Cardiac muscle cell (in vitro differentiated cells and primary cell): ENCODE results near the gene POLE2. TPM values are rescaled to one million over a fixed set of nuclear protein-coding genes. Genes with fewer than 3 reads are reported as not detected.
"Not testable (repeated sequence)": the region's sequence is repeated elsewhere in the genome, so short reads cannot be mapped to it uniquely, and the experiment has no call there.

ENCODE experiments used
- DNase-seq, 2 donors: peaks; one replicate each; pipeline versions ENCODE4 v3.0.0 to v3.0.0-alpha.2; 2010 to 2017; ENCODE audit warnings: low read depth in 1 of 2, low spot score in 1 of 2
- H3K27ac ChIP-seq: fragments of 200-600 bp; sonication (generic); 2 replicates; pipeline ENCODE4 v1.5.1; 2016
- H3K27me3 ChIP-seq: fragments of 200-600 bp; sonication (generic); 2 replicates; pipeline ENCODE4 v1.6.0; 2016; ENCODE audit warnings: control low read depth
- H3K36me3 ChIP-seq: fragments of 200-600 bp; sonication (generic); 2 replicates; pipeline ENCODE4 v1.5.1; 2016; ENCODE audit warnings: control low read depth
- H3K4me1 ChIP-seq: fragments of 200-600 bp; sonication (generic); 2 replicates; pipeline ENCODE4 v1.8.1; 2017; ENCODE audit warnings: low read depth, mild to moderate bottlenecking, mixed run types
- H3K4me3 ChIP-seq: fragments of 200-600 bp; sonication (generic); 2 replicates; pipeline ENCODE4 v1.5.1; 2016; ENCODE audit warnings: mild to moderate bottlenecking
- H3K9me3 ChIP-seq: fragments of 200-600 bp; sonication (generic); 2 replicates; pipeline ENCODE4 v1.5.1; 2017; ENCODE audit warnings: low read depth, mild to moderate bottlenecking, control low read depth
- polyA plus RNA-seq: library from polyadenylated mRNA; unstranded; fragments of >200 nt; fragmentation: Nextera tagmentation; extraction: Ambion mirVana; gene quantifications from 2 replicates; pipeline ENCODE4 v1.2.1, GENCODE V29; 2016
- total RNA-seq: library from RNA; depleted of rRNA; stranded (reverse); fragments of >200 nt; gene quantifications from 2 replicates; pipeline ENCODE4 v1.2.3, GENCODE V29; 2016
- TF ChIP-seq, protein P1 (sequence below): IDR thresholded peaks from 2 replicates; pipeline ENCODE4 v1.5.1; 2012; ENCODE audit warnings: low read depth, mild to moderate bottlenecking, low read length

The POLE2 gene, protein sequence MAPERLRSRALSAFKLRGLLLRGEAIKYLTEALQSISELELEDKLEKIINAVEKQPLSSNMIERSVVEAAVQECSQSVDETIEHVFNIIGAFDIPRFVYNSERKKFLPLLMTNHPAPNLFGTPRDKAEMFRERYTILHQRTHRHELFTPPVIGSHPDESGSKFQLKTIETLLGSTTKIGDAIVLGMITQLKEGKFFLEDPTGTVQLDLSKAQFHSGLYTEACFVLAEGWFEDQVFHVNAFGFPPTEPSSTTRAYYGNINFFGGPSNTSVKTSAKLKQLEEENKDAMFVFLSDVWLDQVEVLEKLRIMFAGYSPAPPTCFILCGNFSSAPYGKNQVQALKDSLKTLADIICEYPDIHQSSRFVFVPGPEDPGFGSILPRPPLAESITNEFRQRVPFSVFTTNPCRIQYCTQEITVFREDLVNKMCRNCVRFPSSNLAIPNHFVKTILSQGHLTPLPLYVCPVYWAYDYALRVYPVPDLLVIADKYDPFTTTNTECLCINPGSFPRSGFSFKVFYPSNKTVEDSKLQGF
- total RNA-seq (2.8 and 4.5 TPM in 2 replicates), polyA plus RNA-seq (9.0 and 11.8 TPM in 2 replicates)

DNA sequence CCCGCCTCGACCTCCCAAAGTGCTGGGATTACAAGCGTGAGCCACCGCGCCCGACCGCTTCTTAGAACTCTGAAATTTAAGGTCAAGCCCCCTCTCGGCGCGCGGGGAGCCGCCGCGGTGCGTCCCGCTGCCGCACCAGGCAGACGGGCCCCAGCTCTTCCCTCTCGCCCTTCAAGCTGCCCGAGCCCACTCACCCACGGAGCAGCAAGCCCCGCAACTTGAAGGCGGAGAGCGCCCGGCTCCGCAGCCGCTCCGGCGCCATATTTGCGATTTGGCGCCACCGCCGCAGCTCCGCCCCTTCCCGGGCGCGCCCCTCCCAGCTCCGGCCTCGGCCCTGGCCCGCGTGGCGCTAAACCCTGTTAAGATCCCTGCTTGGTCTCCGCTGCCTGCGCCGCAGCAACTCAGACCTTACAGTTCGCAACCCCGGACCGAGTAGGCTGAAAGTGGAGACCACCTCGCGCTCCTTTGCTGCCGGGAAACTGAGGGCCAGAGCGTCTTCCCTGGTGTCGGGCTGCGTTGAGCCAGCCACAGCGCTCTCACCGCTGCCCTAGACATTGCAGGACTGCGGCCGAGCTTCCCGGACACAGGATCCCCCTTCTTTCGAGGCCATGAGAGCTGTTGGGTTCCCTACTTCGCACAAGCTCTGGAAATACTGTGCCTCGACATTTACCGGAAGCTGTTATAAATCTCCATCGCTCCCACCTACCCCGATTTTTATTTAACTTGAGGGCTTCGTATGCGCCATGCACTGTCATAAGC, at the start of gene POLE2:
TSS of gene POLE2 (minus strand) at position 273 of the 759 bp plus-strand sequence. CDS start at position 262, 11 bp downstream.
- H3K4me1 ChIP-seq: peaks cover 3% of the 10 kb centered on the region
- H3K36me3 ChIP-seq: no peaks in the 10 kb centered on the region
- peak; percentile 80 to 87 for DNase-seq
- H3K27me3 ChIP-seq: no peaks in the 10 kb centered on the region
- H3K4me3 ChIP-seq: peak within 1 kb of the TSS; percentile 59
- peak within 1 kb of the TSS; percentile 84 for H3K27ac ChIP-seq
- TF ChIP-seq, protein P1, sequence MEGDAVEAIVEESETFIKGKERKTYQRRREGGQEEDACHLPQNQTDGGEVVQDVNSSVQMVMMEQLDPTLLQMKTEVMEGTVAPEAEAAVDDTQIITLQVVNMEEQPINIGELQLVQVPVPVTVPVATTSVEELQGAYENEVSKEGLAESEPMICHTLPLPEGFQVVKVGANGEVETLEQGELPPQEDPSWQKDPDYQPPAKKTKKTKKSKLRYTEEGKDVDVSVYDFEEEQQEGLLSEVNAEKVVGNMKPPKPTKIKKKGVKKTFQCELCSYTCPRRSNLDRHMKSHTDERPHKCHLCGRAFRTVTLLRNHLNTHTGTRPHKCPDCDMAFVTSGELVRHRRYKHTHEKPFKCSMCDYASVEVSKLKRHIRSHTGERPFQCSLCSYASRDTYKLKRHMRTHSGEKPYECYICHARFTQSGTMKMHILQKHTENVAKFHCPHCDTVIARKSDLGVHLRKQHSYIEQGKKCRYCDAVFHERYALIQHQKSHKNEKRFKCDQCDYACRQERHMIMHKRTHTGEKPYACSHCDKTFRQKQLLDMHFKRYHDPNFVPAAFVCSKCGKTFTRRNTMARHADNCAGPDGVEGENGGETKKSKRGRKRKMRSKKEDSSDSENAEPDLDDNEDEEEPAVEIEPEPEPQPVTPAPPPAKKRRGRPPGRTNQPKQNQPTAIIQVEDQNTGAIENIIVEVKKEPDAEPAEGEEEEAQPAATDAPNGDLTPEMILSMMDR: no peak
- no peaks in the 10 kb centered on the region for H3K9me3 ChIP-seq

DNA sequence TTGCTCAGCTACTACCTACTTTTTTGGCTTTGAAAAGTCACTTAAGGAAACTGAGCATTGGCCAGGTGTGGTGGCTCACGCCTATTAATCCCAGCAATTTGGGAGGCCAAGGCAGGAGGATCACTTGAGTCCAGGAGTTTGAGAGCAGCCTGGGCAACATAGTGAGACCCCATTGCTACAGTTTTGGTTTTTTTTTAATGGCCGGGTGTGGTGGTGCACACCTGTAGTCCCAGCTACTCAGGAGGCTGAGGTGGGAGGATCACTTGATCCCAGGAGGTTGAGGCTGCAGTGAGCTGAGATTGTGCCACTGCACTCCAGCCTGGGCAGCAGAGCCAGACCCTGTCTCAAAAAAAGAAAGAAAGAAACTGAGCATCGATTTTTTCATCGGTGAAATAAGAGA, 47.7 kb upstream of the POLE2 start:
- H3K36me3 ChIP-seq, H3K4me3 ChIP-seq, H3K4me1 ChIP-seq, H3K27ac ChIP-seq, H3K9me3 ChIP-seq, DNase-seq, H3K27me3 ChIP-seq: not testable (repeated sequence)

DNA sequence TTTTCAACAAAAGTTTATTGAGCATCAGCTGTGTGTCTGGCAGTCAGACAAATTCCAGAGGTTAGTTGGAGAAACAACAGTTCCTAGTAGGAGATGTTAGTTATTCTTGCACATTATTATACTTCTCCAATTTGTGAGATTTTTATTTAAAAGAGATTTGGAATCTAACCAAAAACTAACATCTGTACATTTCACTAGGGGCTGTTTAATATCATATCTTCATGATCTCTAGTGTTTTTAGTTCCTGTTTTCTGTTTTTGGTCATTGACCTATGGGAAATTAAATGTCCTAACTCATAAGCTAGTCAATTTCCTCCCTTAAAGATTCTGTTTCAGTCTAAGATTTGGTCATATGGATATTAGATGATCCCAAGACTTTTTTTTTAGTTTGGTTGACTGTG, 45.8 kb upstream of the POLE2 start:
- no peak overlapping the region for H3K4me3 ChIP-seq
- no peaks in the 10 kb centered on the region for H3K4me1 ChIP-seq
- H3K36me3 ChIP-seq: no peaks in the 10 kb centered on the region
- H3K9me3 ChIP-seq: no peaks in the 10 kb centered on the region
- TF ChIP-seq, protein P1: no peak
- no peak overlapping the region for H3K27ac ChIP-seq
- no peaks in the 10 kb centered on the region for H3K27me3 ChIP-seq
- DNase-seq: no peak

DNA sequence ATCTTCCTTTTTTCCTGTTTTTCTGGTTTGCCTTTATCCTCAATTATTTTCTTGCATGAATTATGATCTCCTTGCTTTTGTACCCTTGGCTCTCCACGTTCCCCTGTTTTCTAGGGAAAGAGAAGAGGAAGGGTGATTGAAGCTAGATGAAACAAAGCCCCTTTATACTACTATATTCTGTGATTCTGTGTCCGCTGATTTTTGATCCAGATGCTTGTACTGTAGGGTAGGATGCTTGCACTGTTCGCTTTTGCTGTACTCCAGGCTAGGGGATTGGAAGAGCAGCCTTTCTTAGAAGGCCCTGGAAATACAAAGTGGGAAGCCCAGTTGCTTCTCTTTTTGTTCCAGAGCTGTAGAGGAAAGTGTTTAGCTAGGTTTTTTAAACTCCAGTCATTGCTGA, 44.9 kb upstream of the POLE2 start:
- no peak for DNase-seq
- H3K4me1 ChIP-seq: no peaks in the 10 kb centered on the region
- H3K27me3 ChIP-seq: no peaks in the 10 kb centered on the region
- no peaks in the 10 kb centered on the region for H3K9me3 ChIP-seq
- H3K27ac ChIP-seq: no peak overlapping the region
- TF ChIP-seq, protein P1: no peak
- no peak overlapping the region for H3K4me3 ChIP-seq
- H3K36me3 ChIP-seq: no peaks in the 10 kb centered on the region

DNA sequence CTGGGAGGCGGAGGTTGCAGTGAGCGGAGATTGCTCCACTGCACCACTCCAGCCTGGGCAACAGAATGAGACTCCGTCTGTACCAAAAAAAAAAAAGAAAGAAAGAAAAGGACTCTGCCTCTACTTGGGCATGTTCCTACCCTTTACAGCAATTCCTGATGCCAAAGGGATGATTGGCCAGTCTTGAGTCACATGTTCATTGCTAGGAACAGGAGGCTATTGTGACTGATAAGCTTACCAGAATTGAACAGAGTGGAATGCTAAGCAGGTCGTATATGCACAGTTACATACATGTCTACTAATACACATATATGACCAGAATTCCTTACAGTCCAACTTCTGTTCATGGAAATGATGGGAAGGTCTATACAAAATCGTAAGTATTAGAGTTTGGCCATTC, 39.2 kb upstream of the POLE2 start:
- no peaks in the 10 kb centered on the region for H3K4me1 ChIP-seq
- no peaks in the 10 kb centered on the region for H3K9me3 ChIP-seq
- H3K27ac ChIP-seq: no peak overlapping the region
- no peak overlapping the region for H3K4me3 ChIP-seq
- H3K36me3 ChIP-seq: no peaks in the 10 kb centered on the region
- TF ChIP-seq, protein P1: no peak
- DNase-seq: no peak
- no peaks in the 10 kb centered on the region for H3K27me3 ChIP-seq

DNA sequence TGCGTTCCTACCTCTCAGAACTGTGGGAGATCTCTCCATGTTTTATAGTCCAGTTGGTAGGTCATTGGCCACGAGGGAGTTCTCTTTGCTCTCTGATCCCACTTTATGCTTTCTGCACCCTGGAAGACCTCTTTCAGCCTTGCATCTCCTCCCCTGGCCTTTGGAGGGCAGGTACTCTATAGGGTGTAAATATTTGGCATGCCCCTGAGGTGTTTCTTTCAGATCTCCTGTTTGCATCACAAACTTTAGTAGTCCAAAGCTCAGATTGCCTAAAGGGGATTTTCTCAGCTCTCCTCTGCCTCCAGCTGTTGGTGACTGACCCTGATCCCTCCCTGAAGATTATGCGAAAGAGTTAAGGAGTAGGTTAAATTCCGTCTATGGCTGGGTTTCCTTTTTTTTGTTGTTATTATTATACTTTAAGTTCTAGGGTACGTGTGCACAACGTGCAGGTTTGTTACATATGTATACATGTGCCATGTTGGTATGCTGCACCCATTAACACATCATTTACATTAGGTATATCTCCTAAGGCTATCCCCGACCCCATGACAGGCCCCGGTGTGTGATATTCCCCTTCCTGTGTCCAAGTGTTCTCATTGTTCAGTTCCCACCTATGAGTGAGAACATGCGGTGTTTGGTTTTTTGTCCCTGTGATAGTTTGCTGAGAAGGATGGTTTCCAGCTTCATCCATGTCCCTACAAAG, 33.9 kb upstream of the POLE2 start:
- H3K4me1 ChIP-seq, H3K9me3 ChIP-seq, DNase-seq, H3K27me3 ChIP-seq, H3K4me3 ChIP-seq, H3K36me3 ChIP-seq, H3K27ac ChIP-seq: not testable (repeated sequence)
